NCI-H2227 (cell line): ENCODE results near the gene TM2D3.

ENCODE experiments used
- DNase-seq: peaks from one replicate; lab custom pipeline; 2025; ENCODE audit not compliant: unreplicated experiment; lab: John Stamatoyannopoulos, UW

Gene TM2D3

DNA sequence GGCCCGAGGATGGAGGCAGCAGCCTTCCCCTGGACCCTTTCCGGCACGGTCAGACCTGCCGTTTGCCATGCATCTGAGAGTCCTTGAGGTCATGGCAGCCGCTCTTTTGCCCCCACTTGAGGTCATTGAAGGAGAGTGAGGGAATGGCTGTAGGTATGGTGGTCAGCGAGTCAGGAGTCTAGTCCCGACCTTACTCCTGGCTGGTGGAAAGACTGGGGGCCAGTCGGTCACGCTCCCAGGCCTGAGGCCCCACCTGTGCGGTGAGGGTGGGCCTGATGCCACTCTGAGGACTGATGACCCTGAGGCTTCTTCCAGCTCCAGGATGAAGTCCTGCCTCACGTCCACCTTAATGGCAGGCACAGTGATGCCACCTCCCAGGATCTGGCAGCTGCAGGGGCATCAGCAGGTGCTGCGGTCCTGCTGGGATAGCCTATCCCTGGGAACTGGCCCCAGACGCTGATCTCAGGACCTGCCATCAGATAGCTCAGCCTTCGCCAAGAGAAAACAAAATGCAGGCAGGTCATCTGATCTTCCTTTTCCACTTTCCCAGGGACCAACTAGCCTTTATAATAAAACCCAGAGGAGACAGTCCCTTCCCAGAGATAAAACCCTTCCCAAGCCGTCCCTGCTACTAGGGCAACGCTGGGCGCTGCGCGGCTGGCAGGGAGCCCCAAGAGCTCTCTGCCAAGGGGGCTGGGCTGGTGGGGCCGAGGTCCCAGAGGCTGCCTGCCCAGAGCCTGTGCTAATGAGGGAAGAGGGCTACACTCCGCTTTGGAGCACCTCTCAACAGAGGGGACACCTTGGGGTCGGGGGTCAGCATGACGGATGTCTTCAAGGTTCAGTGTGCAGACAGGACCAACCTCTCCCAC is 42.2 kb downstream of the TM2D3 start:
- no peak for DNase-seq

DNA sequence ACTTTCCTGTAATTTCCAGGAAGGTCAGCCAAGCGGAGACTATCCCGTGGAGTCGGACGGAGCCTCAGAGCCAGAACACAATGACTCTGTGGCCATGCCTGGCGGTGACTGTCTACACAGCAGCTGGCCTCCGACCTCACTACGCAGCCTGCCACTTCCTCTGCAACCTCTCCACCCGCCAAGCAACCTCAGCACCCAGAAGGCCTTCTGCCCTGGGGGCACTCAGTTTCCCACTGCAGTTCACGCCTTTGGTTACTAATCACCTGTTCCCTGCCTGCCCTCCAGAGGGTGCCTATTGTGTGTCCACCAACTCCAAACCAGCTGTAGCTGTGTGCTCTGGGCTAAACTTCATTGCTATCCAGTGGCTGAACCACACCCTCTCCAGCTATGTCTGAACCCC is 44.0 kb downstream of the TM2D3 start:
- no peak for DNase-seq

DNA sequence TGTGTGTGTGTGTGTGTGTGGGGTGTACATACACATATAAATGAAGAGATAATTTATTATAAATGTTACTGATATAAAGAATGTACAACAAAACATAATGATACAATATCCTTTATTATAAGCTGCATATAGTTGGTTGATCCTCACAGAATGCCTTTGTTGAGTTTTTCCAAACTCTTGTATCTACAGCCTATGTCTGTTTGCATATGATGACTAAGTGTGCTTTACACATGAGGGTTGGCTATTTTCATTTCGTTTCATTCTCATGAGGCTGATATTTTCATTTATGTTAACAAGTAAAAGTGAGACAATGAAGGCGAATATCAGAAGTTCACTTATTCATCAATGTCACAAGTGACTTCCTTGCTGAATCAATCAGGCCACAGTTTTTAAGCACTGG is 45.1 kb downstream of the TM2D3 start:
- DNase-seq, result no peak

DNA sequence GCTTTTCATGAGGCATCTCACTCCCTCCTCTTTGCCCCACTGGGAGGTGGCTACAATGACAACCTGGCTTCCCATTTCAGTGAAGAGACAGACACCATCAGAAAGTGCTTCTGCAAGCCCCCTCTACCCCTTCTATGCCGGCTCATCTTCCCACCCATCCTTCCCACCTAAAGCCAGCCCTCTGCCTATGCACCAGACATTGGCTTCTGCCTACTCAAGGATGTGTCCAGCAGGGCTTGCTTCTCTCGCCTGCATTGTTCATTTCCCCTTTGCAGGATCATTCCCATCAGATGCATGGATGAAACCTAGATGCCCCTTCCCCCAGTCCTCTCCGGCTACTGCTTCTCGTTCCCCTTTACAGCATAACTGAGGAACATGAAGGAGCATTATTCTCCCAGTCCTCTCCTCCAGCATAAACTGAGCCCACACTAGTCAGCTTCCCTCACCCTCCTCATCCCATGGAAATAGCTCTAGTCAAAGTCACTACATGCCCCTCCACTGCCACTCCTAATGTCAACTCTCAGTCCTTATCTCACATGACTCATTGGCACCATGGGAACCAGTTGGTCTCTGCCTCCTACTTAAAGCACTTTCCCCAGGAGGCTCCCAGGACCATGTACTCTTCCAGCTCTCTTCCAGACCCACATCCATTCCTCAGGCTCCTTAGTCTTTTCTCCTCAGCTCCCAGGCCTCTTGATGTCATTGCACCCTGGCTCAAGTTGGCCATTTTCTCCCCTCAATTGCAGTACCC is 47.9 kb downstream of the TM2D3 start:
- DNase-seq, result no peak

DNA sequence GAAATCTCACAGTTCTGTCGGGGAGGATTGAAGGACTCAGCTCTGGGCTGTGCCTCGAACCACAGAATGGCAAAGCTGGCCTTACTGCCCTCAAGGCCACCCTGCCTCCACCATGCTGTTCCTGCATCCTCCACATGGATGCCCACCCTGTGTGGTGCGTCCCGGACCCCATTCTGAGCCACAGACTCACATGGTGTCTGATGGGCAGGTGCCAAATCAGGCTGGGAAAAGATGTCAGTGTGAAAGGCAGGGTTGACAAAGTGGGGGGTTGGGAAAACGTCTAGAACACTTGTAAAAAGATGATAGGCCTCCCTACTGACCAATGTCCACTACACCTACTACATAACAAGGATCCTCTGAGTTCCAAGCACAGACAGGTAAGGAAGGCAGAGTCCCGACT is 49.4 kb downstream of the TM2D3 start:
- no peak for DNase-seq

DNA sequence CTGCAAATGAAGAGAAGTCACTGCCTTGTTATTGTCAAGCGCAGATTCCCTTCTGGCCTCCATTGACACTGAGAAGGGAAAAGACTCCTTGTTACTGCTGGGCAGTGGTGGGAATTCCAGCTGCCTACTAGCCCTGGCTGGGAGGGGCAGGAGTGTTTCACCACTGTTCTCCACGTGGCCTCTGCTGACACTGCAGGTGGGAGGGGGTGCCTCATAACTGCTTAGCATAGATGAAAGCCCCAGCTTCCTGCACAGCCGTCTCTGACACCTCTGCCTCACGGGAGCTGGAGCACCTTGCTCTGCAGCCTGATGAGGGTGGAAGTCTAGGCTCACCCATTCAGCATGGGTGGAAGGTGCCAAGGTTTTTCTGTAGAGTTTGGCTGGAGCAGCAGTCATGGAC is 52.1 kb downstream of the TM2D3 start:
- DNase-seq, result no peak

DNA sequence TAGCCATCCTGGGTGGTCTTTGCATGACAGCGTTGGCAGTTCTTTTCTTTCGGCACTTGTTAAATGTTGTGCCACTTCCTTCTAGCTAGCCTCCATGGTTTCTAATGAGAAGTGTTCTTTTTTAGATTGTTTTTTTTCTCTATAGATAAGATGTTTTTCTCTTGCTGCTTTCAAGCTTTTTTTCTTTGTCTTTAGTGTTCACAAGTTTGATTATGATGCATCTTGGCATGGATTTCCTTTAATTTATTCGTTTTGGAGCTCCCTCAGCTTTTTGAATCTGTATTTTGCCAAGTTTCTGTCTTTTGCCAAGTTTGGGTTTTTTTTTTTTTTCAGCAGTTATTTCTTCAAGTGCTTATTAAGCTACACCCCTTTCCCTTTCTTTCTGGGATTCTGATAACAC is 53.1 kb downstream of the TM2D3 start:
- no peak for DNase-seq

DNA sequence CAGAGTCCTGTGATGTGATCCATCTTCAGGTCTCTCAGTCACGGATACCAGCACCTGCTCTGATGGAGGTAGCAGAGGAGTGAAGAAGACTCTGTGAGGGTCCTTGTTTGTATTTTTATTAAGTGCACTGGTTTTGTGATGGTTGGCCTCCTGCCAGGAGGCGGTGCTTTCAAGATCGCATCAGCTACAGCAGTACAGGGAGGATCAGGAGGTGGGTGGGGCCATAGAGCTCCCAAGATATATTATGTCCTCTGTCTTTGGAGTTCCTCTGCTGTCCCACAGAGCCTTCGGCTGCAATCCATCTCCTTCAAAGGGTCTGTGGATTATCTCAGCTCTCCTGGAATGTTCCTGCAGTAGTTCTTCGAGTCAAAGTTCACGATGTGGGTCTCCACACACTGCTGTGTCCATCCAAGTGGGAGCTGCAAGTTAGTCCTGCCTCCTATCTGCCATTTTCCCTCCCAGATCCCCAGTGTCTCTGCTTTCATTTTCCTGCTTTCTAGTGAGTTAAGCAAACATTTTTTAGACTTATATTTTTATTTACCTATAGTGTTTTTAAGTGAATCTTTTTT is 54.7 kb downstream of the TM2D3 start:
- no peak for DNase-seq

DNA sequence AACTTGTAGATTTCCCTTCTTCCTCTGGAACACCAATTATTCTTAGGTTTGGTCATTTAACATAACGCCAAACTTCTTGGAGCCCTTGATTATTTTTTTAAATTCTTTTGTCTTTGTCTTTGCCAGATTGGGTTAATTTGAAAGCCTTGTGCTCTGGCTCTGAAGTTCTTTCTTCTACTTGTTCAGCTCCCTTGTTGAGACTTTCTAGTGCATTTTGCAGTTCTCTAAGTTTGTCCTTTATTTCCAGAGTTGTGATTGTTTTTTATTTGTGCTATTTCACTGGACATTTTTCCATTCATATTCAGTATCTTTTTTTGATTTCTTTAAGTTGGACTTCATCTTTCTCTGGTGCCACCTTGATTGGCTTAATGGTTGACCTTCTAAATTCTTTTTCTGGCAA is 55.5 kb downstream of the TM2D3 start:
- DNase-seq, result no peak
